ENCODE results near the gene MARF1. TPM values are rescaled to one million over a fixed set of nuclear protein-coding genes. Genes with fewer than 3 reads are reported as not detected.
"Not testable (repeated sequence)": the region's sequence is repeated elsewhere in the genome, so short reads cannot be mapped to it uniquely, and the experiment has no call there.

The MARF1 gene
- total RNA-seq, 1 donor, result 25.7 TPM

DNA sequence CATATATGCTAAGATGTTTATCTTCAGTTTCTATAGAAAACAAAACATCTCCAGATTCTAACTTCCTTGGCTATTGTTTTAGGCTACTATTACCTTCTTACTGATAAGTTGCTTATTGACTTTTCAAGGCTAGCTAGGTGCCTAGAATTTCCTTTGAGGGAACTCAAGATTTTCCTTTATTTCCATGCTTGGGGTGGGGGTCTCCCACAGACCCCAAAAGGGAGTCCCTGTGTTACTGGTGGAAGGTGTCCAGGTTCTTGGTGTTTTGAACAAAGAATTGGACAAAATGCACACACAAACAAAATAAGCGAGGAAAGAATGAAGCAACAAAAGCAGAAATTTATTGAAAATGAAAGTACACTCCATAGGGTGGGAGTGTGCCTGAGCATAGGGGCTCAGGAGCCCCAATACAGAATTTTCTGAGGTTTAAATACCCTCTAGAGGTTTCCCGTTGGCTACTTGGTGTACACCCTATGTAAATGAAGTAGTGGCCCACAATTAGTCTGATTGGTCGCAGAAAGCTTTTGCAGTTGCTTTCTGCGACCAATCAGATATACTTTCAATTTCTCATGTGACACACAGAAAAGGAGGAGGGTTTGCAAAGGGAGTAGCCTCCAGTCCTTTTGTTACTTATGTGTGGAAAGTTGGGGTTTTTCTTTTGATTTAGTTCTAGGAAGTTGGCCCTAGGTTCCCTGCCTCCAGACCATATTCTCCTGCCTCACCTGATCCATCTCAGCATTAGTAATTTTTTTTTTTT lies 67.5 kb downstream of the MARF1 start:
- Histone ChIP-seq H3K4me2 (ENCODE audit: insufficient read depth, low read length) (no peak overlapping the region), H3K79me2 (ENCODE audit: insufficient read depth, low read length) (peaks cover 2% of the 10 kb centered on the region), H2AFZ (ENCODE audit: low read length) (no peak overlapping the region), H3K27ac (ENCODE audit: low read depth, low read length) (no peak overlapping the region), H3K36me3 (ENCODE audit: insufficient read depth, low read length) (no peaks in the 10 kb centered on the region), H3K27me3 (ENCODE audit: insufficient read depth, low read length) (no peaks in the 10 kb centered on the region), H3K4me3 (ENCODE audit: insufficient read depth, low read length) (no peak overlapping the region), H3K4me1 (ENCODE audit: insufficient read depth, low read length) (peaks cover 21% of the 10 kb centered on the region), H3K9me3 (ENCODE audit: low read depth, low read length) (no peaks in the 10 kb centered on the region), H4K20me1 (ENCODE audit: insufficient read depth, low read length) (peaks cover 23% of the 10 kb centered on the region)
- TF ChIP-seq, protein P1, sequence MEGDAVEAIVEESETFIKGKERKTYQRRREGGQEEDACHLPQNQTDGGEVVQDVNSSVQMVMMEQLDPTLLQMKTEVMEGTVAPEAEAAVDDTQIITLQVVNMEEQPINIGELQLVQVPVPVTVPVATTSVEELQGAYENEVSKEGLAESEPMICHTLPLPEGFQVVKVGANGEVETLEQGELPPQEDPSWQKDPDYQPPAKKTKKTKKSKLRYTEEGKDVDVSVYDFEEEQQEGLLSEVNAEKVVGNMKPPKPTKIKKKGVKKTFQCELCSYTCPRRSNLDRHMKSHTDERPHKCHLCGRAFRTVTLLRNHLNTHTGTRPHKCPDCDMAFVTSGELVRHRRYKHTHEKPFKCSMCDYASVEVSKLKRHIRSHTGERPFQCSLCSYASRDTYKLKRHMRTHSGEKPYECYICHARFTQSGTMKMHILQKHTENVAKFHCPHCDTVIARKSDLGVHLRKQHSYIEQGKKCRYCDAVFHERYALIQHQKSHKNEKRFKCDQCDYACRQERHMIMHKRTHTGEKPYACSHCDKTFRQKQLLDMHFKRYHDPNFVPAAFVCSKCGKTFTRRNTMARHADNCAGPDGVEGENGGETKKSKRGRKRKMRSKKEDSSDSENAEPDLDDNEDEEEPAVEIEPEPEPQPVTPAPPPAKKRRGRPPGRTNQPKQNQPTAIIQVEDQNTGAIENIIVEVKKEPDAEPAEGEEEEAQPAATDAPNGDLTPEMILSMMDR (IDR thresholded peaks at IDR 0.05; ENCODE audit: extremely low read depth, low read depth, low read length), result no peak
- DNase-seq (ENCODE audit: insufficient read length, low spot score, missing footprints), result no peak

DNA sequence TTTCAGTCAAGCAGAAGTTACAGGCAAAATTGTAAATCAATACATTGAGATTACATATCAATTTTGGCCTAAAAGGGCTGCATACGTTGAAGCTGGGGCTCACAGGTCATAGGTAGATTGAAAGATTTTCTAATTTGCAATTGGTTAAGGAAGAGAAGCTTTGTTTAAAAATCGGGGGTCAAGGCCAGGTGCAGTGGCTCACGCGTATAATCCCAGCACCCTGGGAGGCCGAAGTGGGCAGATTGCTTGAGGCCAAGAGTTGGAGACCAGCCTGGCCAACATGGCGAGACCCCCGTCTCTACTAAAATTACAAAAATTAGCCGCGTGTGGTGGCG lies 68.4 kb downstream of the MARF1 start:
- Histone ChIP-seq H2AFZ (ENCODE audit: low read length) (no peak overlapping the region), H3K4me1 (ENCODE audit: insufficient read depth, low read length) (peaks cover 21% of the 10 kb centered on the region), H3K27ac (ENCODE audit: low read depth, low read length) (no peak overlapping the region), H3K4me2 (ENCODE audit: insufficient read depth, low read length) (no peak overlapping the region), H3K27me3 (ENCODE audit: insufficient read depth, low read length) (no peaks in the 10 kb centered on the region), H3K36me3 (ENCODE audit: insufficient read depth, low read length) (no peaks in the 10 kb centered on the region), H3K79me2 (ENCODE audit: insufficient read depth, low read length) (peaks cover 2% of the 10 kb centered on the region), H4K20me1 (ENCODE audit: insufficient read depth, low read length) (peaks cover 23% of the 10 kb centered on the region), H3K4me3 (ENCODE audit: insufficient read depth, low read length) (no peak overlapping the region), H3K9me3 (ENCODE audit: low read depth, low read length) (no peaks in the 10 kb centered on the region)
- no peak for DNase-seq (ENCODE audit: insufficient read length, low spot score, missing footprints)
- TF ChIP-seq, protein P1 (IDR thresholded peaks at IDR 0.05; ENCODE audit: extremely low read depth, low read depth, low read length), result no peak

DNA sequence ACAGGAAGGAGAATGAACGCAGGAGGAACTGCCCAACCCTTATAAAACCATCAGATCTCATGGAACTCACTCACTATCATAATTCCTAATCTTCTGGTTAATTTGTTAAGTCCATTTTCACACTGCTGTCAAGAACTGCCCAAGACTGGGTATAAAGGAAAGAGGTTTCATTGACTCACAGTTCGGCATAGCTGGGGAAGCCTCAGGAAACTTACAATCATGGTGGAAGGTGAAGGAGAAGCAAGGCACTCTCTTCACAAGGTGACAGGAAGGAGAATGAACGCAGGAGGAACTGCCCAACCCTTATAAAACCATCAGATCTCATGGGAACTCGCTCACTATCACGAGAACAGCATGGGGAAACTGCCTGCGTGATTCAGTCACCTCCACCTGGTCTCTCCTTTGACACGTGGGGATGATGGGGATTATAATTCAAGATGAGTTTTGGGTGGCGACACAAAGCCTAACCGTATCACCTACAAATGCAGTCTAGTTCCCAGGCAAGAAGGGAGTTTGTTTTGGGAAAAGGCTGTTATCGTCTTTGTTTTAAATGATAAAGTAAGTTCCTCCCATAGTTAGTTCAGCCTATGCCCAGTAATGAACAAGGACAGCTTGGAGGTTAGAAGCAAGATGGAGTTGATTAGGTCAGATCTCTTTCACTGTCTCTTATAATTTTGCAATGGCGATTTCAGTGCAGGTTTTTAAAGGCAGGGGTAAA lies 68.9 kb downstream of the MARF1 start:
- not testable (repeated sequence) for DNase-seq (ENCODE audit: insufficient read length, low spot score, missing footprints)

DNA sequence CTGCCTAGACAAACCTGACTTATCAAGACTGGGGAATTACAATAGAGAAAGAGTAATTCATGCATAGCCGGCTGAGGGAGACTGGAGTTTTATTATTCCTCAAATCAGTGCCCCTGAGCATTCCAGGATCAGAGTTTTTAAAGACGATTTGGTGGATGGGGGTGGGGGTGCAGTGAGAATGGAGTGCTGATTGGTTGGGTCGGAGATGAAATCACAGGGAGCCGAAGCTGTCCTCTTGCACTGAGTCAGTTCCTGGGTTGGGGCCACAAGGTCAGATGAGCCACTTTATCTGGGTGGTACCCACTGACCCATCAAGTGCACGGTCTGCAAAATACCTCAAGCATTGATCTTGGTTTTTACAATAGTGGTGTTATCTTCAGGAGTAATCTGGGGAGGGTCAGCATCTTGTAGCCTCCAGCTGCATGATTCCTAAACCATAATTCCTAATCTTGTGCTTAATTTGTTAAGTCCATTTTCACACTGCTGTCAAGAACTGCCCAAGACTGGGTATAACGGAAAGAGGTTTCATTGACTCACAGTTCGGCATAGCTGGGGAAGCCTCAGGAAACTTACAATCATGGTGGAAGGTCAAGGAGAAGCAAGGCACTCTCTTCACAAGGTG lies 69.6 kb downstream of the MARF1 start:
- TF ChIP-seq, protein P1 (IDR thresholded peaks at IDR 0.05; ENCODE audit: extremely low read depth, low read depth, low read length), result no peak
- DNase-seq (ENCODE audit: insufficient read length, low spot score, missing footprints), result no peak
- no peaks in the 10 kb centered on the region for H3K27me3 ChIP-seq (ENCODE audit: insufficient read depth, low read length)
- no peaks in the 10 kb centered on the region for H3K36me3 ChIP-seq (ENCODE audit: insufficient read depth, low read length)
- H3K79me2 ChIP-seq (ENCODE audit: insufficient read depth, low read length), result peaks cover 2% of the 10 kb centered on the region
- H4K20me1 ChIP-seq (ENCODE audit: insufficient read depth, low read length), result peaks cover 15% of the 10 kb centered on the region
- H3K4me1 ChIP-seq (ENCODE audit: insufficient read depth, low read length), result peaks cover 21% of the 10 kb centered on the region
- no peak overlapping the region for H3K4me3 ChIP-seq (ENCODE audit: insufficient read depth, low read length)
- H2AFZ ChIP-seq (ENCODE audit: low read length), result no peak overlapping the region
- no peaks in the 10 kb centered on the region for H3K9me3 ChIP-seq (ENCODE audit: low read depth, low read length)
- H3K27ac ChIP-seq (ENCODE audit: low read depth, low read length), result peak overlapping the region; percentile 10
- H3K4me2 ChIP-seq (ENCODE audit: insufficient read depth, low read length), result peak overlapping the region; percentile 32

More for the DNA sequence above, 68.9 kb downstream of the MARF1 start:
- peaks cover 21% of the 10 kb centered on the region for H3K4me1 ChIP-seq (ENCODE audit: insufficient read depth, low read length)
- not testable (repeated sequence) for H3K27ac ChIP-seq (ENCODE audit: low read depth, low read length); H3K4me3 ChIP-seq (ENCODE audit: insufficient read depth, low read length); H3K4me2 ChIP-seq (ENCODE audit: insufficient read depth, low read length); H3K36me3 ChIP-seq (ENCODE audit: insufficient read depth, low read length); H3K9me3 ChIP-seq (ENCODE audit: low read depth, low read length); H2AFZ ChIP-seq (ENCODE audit: low read length); H3K27me3 ChIP-seq (ENCODE audit: insufficient read depth, low read length); H3K79me2 ChIP-seq (ENCODE audit: insufficient read depth, low read length)
- peaks cover 22% of the 10 kb centered on the region for H4K20me1 ChIP-seq (ENCODE audit: insufficient read depth, low read length)

All from osteoblast (primary cell).